Measurements from ENCODE around the gene AEBP1.

The AEBP1 gene

GRCh38 chr7:44158096-44158872, 54.1 kb downstream of the AEBP1 start:
- no peak for FAIRE-seq

GRCh38 chr7:44158873-44159631, 54.9 kb downstream of the AEBP1 start:
- no peak for FAIRE-seq

- FAIRE-seq: no peak
These were observed 55.9 kb downstream of the AEBP1 start for GRCh38 chr7:44159824-44160630.

GRCh38 chr7:44161371-44161770, 57.2 kb downstream of the AEBP1 start:
- FAIRE-seq: no peak

- no peak for FAIRE-seq
These were observed 58.0 kb downstream of the AEBP1 start for GRCh38 chr7:44162179-44162578.

GRCh38 chr7:44162785-44163395, 58.7 kb downstream of the AEBP1 start:
- no peak for FAIRE-seq

GRCh38 chr7:44163591-44163990, 59.4 kb downstream of the AEBP1 start:
- FAIRE-seq: no peak

Data from endometrium (tissue), 2 donors.